Anterior cingulate cortex (tissue), 58 donors: ENCODE results near the gene MYZAP.

Source experiments
- DNase-seq, 58 donors: peaks; one replicate each; lab custom pipeline; 2025; lab: John Stamatoyannopoulos, UW

The MYZAP gene

DNA sequence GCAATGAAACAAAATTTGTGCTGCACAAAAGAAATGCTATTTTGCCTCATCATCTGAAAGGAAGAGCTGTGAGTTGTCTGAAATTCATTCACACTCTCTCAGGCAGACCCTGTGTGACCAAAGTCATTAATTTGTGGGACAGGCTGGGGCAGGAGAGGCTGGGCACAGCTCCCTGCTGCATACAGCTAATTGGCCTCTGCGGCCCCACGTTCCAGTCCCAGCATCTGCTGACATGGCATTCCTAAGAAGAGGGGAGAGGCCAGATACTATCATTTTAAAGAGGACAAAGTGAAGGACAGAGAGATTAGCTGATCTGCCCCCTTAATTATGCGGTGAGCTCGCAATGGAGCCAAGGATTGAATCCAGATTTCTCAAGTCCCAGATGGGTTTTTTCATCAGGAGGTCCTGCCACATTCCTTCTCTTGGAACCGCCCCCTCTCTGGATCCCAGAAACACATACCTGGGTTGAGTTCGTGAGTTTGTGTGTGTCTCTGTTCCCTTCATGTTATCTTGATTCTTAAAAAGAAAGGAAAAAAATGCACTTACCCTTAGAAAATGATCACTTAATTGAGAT is 139.9 kb downstream of the MYZAP start:
- DNase-seq, result no peak

DNA sequence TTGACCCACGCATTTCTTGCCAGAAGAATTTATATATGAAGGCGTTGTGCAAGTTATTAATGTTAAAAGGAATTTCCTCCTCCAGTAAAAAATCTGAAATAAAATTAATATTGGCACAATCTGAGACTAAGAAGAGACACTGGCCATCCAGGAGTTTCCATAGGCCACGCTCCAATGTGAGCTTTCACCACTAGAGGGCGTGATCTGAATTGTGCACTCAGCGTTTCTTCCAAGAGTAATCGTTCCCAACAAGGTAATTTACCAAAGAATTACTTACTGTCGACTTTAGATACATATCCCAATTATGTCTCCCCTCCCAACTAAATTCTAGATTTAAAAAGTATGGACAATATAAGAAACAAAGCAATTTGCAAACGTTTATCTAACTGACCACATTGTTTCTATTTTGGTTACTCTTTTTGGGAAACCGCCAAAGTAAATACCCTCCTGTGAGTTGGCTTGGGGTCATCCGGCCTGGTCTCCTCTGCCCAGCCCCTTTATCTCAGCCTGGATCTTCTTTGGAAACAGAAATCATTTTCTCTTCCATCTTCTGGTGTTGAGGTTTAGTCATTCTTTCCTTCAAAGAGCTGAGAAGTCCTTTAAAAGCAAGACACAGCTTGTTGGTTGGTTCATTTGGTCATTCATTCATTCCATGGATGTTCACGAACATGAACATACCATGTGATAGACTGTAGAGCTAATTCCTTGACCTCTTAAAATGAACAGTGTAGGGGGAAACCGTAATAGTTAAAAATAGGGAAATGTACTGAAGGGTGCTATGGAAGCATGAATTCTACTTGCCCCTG is 141.0 kb downstream of the MYZAP start:
- DNase-seq, result peak in 28 of 58 donors; percentile 3 to 55 (median 14)

DNA sequence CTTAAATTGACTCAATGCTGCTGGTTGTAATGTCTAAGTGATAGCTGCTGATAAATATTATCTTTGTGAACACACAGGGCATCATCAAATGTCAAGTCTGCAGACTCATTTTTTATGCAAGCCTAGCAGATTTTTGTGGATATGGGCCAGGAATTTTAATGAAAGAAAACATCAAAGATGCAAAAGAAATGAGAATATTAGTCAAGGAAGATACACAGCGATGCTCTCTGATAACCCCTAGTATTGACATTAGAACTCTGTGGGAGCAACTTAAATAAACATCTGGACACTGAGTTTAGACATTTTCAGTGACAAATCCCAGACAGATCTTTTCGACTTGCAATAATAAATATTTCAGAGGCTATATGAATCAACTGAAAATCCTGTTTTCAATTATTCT is 143.2 kb downstream of the MYZAP start:
- DNase-seq, result no peak
